RWPE1 (cell line): ENCODE measurements around the gene CRISP3.
"Not testable (repeated sequence)": the region's sequence is repeated elsewhere in the genome, so short reads cannot be mapped to it uniquely, and the experiment has no call there.

Experiments used
- CTCF ChIA-PET: fragments of 350-600 bp; sonication (Branson Sonifier 250); formaldehyde crosslinking; extraction: SDS; loops from one replicate; lab custom pipeline; 2021; lab: Yijun Ruan, JAX
- POLR2A ChIA-PET: fragments of 400-600 bp; formaldehyde crosslinking; extraction: SDS; loops from one replicate; lab custom pipeline; 2020; ENCODE audit warnings: antibody characterized with exemption; ENCODE audit not compliant: low non-redundant PET; lab: Yijun Ruan, JAX
- DNase-seq: peaks from one replicate; pipeline ENCODE4 v3.0.0; 2012; ENCODE audit warnings: low spot score
- H3K27ac ChIP-seq: fragments of 450-650 bp; 2 replicates; pipeline ENCODE4 v1.5.1; 2017
- TF ChIP-seq, protein P1 (sequence below): fragments of 450-650 bp; conservative IDR thresholded peaks from 2 replicates; pipeline ENCODE4 v1.5.1; 2017; ENCODE audit warnings: low read depth, mild to moderate bottlenecking

The CRISP3 gene

DNA sequence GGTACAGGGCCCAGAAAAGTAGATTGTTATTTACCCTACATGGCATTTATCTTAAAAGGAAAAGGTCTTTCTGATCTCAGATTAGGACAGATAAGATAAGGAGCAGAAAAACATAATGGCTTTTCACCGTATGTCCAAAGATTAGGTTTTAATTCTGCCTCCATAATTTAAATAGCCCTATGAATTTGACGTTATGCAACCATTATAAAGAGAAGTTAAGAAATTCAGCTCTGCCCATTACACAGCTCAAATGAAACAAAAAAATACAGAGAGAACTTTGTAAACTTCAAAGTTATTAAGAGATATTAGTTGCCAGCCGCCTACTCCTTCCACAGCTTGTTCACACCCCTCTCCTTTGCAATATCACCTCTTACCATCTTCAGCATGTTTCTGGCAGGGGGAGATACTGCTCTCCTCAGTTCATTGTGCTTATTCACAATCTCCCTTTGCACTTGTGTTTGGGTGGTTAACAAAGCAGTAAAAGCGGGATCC lies 8.1 kb downstream of the CRISP3 start:
- TF ChIP-seq, protein P1, sequence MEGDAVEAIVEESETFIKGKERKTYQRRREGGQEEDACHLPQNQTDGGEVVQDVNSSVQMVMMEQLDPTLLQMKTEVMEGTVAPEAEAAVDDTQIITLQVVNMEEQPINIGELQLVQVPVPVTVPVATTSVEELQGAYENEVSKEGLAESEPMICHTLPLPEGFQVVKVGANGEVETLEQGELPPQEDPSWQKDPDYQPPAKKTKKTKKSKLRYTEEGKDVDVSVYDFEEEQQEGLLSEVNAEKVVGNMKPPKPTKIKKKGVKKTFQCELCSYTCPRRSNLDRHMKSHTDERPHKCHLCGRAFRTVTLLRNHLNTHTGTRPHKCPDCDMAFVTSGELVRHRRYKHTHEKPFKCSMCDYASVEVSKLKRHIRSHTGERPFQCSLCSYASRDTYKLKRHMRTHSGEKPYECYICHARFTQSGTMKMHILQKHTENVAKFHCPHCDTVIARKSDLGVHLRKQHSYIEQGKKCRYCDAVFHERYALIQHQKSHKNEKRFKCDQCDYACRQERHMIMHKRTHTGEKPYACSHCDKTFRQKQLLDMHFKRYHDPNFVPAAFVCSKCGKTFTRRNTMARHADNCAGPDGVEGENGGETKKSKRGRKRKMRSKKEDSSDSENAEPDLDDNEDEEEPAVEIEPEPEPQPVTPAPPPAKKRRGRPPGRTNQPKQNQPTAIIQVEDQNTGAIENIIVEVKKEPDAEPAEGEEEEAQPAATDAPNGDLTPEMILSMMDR, result no peak
- DNase-seq, result no peak
- CTCF ChIA-PET, result no interaction called here
- POLR2A ChIA-PET, result no interaction called here
- no peak overlapping the region for H3K27ac ChIP-seq

DNA sequence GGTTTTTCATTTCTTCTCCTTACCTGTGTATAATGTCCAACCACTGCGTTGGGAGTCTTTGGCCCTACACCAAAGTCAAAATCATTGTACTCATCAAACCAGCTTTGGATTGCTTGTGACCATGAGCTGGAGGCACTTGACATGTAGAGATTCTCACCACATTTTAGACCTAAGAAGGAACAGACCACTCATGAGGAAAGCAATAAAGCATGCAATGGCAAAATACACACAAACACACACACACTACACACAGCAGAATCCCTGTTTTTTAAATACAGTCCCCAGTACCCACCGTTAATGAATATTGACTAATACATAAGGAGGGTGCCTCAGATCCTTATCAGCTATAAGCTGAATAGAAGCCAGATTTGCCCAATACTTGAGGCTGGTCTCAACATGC lies 10.5 kb downstream of the CRISP3 start:
- DNase-seq, result no peak
- TF ChIP-seq, protein P1, result no peak
- ChIA-PET POLR2A (no interaction called here), CTCF (interaction anchor here (0.6 kb wide), 2 partner anchors 43 to 279 kb away, joined by 3 to 4 read pairs; no protein-coding TSS in a partner anchor)
- H3K27ac ChIP-seq, result no peak overlapping the region

DNA sequence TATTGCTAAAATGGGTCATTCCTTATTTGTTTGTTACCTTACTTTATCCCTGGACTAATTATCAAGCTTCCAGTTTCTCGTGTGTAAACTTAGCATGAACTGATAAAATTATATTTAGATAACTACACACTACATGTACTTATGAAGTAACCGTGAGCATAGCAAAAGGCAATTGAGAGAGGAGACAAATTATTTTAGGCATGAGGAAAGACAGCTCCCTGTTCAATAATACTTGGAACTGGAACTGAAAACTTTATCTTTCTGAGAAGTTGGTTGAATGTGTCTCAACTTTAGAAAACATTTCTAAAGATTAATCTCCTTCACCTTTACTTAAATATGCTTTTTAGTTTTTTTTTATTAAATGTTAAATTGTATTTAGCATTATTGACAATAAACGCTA lies 11.4 kb downstream of the CRISP3 start:
- ChIA-PET CTCF (no interaction called here), POLR2A (no interaction called here)
- no peak for DNase-seq

DNA sequence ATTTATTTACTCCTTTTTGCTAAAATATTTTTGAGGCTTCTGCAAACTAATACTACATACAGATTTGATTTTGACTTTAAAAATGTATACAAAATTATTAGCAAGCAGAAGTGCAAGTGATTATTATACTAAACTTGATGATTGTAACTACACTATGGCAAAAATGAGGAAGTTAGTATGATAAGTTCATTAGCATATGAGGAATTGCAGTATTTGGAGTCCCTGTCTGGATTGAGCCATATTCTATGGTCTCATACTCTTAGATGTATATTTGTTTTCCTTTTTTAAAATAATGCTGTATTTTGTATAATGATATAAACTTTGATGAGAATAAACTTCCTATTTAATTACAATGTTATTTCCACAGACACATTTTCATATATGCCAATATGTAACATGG lies 13.9 kb downstream of the CRISP3 start:
- CTCF ChIA-PET, result interaction anchor here (0.7 kb wide), 1 partner anchor 212 kb away, joined by 3 read pairs; no protein-coding TSS in a partner anchor
- POLR2A ChIA-PET, result no interaction called here
- DNase-seq, result no peak
- TF ChIP-seq, protein P1, result no peak
- no peak overlapping the region for H3K27ac ChIP-seq

More for the DNA sequence above, 11.4 kb downstream of the CRISP3 start:
- H3K27ac ChIP-seq, result no peak overlapping the region
- TF ChIP-seq, protein P1, result no peak

DNA sequence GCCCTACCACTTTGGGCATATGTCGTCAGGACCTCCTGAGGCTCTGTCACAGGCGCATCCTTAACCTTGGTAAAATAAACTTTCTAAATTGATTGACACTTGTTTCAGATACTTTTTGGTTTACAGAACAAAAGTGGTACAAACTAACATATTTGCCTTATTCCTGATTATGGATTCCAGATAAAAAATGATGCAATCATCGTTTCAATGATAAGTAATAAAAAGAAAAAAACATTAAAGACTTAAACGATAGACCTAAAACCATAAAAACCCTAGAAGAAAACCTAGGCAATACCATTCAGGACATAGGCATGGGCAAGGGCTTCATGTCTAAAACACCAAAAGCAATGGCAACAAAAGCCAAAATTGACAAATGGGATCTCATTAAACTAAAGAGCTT lies 20.3 kb downstream of the CRISP3 start:
- CTCF ChIA-PET, H3K27ac ChIP-seq, POLR2A ChIA-PET, DNase-seq: not testable (repeated sequence)

DNA sequence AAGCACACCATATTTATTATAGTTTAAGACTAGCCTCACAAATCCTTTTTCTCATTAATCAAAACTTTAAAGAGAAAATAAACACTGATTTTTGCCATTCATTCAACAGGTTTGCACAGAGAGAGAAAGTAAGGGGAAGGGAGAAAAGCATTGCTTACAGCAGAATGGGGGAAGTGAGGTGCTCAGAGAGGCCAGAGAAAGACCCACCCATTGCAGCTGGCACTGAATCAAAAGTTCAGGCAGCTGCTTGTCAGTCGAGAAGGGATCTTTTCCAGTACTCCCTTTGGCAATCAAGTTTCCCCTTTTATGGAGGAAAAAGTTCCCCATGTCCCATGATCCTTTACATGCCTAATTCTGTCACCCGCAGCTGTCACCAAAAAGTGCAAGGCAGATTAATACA lies 22.9 kb downstream of the CRISP3 start:
- no peak overlapping the region for H3K27ac ChIP-seq
- ChIA-PET POLR2A (no interaction called here), CTCF (no interaction called here)
- TF ChIP-seq, protein P1, result no peak
- DNase-seq, result no peak

DNA sequence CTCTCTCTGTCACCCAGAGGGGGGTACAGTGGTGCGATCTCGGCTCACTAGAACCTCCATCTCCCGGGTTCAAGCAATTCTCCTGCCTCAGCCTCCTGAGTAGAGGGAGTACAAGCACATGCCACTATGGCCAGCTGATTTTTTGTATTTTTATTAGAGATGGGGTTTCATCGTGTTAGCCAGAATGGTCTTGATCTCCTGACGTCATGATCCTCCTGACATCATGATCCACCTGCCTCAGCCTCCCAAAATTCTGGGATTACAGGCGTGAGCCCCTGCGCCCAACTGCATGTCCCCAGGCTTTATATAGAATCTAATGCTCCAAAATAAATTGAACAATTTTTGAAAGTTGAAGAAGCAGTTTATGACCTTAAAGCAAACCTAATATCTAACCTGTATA lies 23.8 kb downstream of the CRISP3 start:
- ChIA-PET POLR2A (no interaction called here), CTCF (no interaction called here)
- TF ChIP-seq, protein P1, result no peak
- no peak overlapping the region for H3K27ac ChIP-seq
- DNase-seq, result no peak
